EL (cell line): ENCODE data around the gene IQCE.

Experiments
- DNase-seq: peaks from one replicate; pipeline ENCODE4 v3.0.0-alpha.2; 2016

Gene IQCE, protein sequence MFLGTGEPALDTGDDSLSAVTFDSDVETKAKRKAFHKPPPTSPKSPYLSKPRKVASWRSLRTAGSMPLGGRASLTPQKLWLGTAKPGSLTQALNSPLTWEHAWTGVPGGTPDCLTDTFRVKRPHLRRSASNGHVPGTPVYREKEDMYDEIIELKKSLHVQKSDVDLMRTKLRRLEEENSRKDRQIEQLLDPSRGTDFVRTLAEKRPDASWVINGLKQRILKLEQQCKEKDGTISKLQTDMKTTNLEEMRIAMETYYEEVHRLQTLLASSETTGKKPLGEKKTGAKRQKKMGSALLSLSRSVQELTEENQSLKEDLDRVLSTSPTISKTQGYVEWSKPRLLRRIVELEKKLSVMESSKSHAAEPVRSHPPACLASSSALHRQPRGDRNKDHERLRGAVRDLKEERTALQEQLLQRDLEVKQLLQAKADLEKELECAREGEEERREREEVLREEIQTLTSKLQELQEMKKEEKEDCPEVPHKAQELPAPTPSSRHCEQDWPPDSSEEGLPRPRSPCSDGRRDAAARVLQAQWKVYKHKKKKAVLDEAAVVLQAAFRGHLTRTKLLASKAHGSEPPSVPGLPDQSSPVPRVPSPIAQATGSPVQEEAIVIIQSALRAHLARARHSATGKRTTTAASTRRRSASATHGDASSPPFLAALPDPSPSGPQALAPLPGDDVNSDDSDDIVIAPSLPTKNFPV

GRCh38 chr7:2558629-2559282 lies at the start of gene IQCE:
Gene IQCE, plus strand, starts transcription at chr7:2558979. Its CDS starts 203 bp downstream, at chr7:2559182.
- DNase-seq, result peak; percentile 87

GRCh38 chr7:2509298-2509906 lies 49.4 kb upstream of the IQCE start:
- no peak for DNase-seq

DNA sequence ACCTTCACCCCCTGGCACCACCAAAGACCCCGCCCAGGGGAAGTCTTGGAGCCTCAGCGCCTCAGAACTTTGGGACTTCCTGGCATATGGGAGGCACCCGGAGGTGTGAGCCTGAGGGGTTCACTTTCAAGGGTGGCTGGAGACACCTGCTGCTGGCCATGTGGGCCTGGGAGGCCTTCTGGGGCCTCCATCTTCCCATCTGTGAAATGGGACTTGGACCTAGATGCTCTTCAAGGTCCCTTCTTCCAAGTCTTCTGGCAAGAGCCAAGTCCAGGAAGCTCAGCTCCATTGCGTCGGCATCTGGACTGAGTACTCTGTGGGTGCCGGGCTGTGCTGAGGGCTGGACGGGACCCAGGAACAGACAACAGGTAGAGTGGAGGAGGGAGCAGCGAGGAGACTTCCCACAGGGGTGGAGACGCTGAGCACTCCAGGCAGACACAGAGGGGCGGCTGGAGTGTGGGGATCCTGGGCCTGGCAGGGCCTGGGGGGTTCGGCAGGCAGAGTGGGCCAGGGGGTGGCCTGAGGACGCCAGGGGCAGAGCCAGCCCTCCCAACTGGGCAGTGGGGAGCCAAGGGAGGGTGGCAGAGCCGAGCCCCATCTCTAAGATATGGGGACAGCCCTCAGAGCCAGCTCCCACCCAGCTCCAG lies 48.5 kb upstream of the IQCE start:
- DNase-seq, result no peak

- DNase-seq, result no peak
Observed at GRCh38 chr7:2510909-2511768, 47.6 kb upstream of the IQCE start.

- no peak for DNase-seq
Observed at GRCh38 chr7:2511769-2512168, 47.0 kb upstream of the IQCE start.

DNA sequence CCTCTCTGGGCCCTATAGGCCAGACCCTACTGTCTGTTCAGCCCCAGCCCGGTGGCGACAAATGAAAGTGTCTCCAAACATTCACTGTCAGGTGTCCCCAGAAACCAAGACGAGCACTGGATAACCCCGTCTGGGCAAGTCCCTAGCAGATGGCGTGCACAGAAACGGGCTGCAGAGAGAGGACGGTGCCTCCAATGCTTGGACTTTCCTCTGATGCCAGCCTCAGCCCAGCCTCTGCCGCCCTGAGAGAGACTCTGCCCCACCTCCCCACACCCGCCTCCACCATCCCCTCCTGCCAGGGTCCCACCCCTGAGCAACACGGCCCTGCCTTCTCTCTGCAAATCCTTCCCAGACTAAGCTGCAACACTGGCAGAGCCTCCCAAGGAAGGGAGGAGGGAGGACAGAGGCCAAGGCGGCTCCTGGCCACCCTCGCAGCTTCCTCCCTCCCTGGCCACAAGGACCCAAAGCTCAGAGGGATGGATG lies 46.6 kb upstream of the IQCE start:
- DNase-seq, result no peak

DNA sequence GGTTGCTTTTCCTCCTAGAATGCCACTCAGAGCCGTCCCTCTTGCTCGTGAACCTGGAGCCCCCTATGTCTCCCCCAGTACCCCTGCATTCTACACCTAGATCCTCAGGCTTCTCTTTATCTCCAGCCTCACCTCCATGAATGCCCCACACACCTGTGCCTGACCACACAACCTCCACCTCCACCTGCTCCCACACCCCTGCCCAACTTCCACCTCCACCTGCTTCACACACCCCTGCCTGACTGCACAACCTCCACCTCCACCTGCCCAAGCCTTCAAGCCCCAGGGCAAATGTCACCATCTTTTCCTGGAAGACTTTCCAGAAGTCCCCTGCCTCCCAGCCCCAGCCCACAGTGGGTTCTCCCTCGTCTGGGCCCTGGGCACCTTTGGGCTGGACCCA lies 46.1 kb upstream of the IQCE start:
- no peak for DNase-seq

DNA sequence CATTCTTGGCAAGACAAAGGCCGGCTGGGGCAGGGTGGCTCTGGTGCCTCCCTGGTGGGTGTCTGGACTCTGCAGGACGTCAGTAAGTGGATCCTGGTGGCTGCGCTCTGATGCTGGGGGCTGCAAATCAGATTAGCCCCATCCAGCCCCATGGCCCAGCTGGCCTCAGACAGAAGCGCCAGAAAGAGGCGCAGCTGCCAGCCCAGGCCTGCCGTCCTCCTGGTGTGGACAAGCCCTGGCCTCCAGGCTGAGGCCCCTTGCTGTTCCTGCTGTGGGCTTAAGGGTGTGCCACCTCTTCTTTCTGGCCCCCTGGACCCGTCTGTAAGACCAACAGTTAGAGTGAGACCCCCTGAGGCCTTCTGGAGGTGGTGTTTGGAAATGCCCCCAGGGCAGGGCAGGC lies 45.1 kb upstream of the IQCE start:
- no peak for DNase-seq

DNA sequence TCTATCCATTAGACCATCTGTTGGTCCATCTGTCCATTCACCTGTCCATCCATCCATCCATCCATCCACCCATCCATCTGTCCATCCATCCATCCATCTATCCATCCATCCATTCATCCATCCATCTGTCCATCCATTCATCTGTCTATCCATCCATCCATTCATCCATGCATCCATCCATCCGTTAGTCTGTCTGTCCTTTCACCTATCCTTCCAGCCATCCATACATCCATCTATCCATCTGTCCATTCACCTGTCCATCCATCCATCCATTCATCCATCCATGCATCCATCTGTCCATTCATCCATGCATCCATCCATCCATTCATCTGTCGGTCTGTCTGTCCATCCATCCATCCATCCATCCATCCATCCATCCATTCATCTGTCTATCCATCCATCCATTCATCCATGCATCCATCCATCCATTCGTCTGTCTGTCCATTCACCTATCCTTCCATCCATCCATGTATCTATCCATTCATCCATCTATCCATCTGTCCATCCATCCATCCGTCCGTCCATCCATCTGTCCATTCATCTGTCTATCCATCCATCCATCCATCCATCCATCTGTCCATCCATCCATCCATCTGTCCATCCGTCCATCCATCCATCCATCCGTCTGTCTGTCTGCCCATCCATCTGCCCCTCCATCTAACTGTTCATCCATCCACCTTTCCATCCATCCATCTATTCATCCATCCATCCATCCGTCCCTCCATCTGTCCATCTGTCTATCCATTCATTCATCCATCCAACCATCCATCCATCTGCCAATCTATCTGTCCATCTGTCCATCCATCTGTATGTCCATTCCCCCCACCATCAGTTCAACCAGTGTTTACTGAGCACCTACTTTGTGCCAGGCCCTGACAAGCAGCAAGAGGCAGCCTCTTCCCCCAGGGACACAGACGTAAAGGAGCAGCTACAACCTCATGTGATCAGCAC lies 44.0 kb upstream of the IQCE start:
- DNase-seq, result no peak

GRCh38 chr7:2515424-2516193 lies 43.2 kb upstream of the IQCE start:
- no peak for DNase-seq

DNA sequence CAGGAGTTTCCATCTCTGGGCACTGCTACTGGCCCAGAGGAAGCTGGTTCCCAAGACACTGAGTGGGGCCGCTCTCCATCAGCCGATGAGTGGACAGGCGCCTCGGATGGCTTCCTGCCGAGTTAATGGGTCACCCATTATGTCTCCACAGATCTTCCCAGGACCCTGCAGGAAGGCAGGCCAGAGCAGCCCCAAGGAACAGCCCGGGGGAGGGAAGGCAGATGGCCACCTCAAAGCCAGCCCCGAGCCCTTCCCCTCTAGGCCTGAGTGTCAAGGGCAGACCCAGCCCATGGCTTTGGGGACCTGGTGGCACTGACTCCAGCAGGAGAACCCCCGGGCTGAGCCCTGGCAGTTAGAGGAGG lies 42.6 kb upstream of the IQCE start:
- no peak for DNase-seq

GRCh38 chr7:2517026-2517425 lies 41.8 kb upstream of the IQCE start:
- peak; percentile 96 for DNase-seq

DNA sequence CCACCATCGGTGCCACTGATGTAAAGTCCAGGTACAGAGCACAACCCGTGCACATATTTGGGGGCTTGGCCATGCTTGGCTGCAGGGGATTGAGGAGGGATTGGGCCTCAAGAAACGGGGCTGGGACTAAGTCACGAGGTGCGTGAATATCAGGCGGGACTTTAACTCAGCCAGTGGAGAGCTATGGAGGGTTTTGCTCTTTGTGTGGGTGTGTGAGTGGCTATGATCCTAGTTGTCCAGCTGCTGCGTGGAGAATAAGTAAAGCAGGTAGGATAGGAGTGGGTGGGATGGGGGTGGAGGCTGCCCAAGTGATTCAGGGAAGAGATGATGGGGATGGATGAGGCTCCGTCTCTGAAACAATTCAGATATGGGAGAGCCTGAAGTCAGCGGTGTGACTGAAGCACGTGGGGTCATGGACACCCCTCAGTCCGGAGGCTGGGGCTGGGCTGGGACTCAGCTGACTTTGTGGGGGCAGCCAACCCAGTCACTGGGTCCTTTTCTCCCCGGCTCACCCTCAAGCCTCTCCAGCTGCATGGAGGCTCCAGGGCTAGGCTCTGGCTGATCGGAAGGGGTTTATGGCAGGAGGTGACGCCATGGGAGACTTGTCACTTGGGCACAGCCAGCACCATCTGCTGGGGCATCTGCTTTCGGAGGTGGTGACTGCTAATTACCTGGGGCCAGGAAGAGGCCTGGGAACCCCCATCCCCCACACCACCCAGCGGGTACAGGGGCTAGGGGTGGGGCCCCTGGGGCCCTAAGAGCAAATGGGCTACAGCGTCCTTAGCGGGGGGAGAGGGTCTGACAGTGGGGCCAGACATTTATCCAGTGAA lies 40.9 kb upstream of the IQCE start:
- DNase-seq, result peak; percentile 58

GRCh38 chr7:2518737-2519118 lies 40.1 kb upstream of the IQCE start:
- DNase-seq, result no peak

DNA sequence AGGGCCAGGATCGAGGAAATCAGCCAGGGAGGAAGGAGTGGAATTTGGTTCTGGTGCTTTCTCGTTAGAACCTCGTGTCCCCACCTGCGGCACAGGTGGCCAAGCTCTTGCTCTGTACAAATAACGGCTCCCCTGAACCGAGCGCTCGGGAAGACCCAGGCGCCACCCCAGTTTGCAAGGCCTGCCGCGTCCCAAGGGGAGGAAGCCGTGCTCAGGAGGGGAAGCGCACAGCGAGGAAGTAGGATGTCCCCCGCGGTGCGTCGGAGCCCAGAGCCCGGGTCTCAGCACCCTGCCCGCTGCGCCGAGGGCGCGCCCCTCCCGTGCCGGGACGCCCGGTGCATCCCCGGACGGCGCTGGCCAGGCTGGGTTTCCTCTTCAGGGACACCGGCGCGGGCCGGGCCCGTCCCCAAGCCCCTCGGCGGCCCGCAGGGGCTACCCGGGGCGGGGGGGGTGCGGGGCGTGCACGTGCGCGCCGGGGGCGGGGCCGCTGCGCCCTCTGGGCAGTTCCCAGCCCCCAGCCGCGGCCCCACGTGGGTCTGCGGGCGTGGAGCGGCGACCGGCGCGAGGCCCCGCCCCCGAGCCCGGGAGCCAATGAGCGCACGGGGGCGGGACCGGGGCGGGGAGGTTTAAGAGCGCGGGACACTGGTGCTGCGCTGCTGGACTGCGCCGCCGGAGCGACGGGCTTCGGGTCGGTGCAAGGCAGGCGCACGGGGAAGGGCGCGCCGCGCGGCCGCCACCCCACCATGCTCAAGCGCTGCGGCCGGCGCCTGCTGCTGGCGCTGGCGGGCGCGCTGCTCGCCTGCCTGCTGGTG lies 39.5 kb upstream of the IQCE start, which contains the start of gene LFNG:
Gene LFNG (plus strand): TSS at position 656 of the 812 bp plus-strand sequence. CDS start 88 bp downstream, at position 744.
- DNase-seq, result peak; percentile 92

- DNase-seq, result peak; percentile 59
Observed at GRCh38 chr7:2520131-2520760, 38.5 kb upstream of the IQCE start.

GRCh38 chr7:2520761-2521290 lies 38.0 kb upstream of the IQCE start:
- DNase-seq, result peak; percentile 49
